Measurements from ENCODE around the gene MBNL3.
"Not testable (repeated sequence)": the region's sequence is repeated elsewhere in the genome, so short reads cannot be mapped to it uniquely, and the experiment has no call there.

Gene MBNL3

DNA sequence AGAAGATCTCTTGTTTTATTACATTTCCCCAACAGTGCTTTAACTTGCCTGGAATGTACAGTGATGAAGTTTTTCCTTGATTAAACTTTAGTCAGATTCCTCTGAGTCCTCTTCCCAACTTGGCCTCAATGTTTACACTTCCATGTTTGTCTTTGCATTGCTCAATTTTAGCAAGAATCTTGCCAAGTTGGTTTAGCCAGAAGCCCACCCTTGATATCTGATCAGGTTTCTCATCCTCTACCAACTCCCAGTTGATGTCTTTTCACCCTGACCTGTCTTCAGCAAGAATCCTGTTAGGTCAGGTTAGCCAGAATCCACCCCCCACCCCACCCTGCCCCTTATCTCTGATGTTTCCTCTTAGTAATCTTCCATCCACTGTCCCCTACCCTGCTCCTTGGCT, 120.9 kb downstream of the MBNL3 start:
- DNase-seq: no peak

DNA sequence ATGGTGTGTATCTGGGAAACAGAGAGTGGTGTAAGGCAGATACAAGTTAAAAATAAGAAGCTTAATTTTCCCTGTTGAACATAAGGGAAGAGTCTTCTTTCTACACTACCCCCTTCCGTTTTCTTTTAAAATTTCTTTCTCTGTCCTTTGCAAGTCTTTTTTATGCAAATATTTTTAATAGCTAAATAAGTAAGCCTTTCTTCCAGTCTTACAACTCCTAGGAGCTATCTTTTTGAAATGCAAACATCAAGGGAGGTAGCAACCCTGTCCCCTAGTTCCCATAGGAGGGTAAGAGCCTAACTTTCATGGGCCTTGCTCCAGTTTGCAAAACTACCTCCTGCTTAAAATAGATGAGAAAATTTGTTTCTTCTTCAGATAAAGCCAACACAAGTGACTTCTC, 121.5 kb downstream of the MBNL3 start:
- no peak for DNase-seq

DNA sequence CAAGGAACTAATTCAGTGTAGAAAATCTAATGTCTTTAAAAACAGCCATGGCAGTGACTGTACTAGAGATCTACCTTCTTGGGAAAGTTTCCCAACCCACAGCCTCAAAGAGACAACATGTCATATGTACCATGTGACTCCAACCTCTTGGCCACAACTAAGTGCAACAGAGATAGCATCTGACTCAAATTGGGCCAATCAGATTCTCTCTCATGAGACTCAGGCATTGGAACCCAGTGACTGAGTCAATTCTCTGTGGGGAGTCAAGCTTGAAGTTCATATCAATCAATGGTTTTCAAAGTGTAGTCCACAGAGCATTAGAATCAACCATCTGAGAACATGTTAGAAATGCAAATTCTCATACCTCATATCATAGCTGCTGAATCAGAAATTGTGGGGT, 123.3 kb downstream of the MBNL3 start:
- DNase-seq: no peak

DNA sequence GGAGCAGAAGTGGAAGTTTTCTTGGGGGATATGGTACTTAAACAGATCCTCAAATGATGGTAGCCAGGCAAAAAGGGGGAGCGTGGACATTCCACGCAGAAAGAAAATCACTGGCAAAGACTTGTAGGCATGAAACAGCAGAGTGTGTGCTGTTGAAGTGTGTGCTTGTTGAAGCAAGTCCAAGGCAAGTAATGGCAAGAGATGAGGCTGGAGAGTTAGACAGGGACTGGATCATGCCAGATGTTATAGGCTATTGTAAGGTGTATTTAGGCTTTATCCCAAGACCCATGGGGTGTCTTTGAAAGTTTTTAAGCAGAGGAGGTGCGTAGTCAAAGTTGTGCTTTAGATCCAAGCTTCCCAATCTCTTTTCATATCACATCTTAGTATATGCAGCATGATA, 124.5 kb downstream of the MBNL3 start:
- DNase-seq: no peak

GRCh38 chrX:132353430-132353829, 135.4 kb downstream of the MBNL3 start:
- no peak for DNase-seq

DNA sequence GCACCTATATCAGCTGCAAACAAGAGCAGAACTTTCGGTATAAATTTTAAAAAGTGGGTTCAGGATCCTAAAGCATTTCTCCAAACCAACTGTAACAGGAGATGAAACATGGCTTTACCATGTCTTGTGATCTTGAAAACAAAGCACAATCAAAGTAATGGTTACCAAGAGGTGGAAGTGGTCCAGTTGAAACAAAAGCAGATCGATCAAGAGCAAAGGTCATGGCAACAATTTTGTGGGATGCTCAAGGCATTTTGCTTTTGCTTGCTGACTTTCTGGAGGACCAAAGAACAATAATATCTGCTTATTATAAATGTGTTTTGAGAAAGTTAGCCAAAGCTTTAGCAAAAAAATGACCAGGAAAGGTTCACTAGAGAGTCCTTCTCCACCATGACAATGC, 152.7 kb downstream of the MBNL3 start:
- DNase-seq: no peak

- no peak for DNase-seq
These were observed 155.5 kb downstream of the MBNL3 start for GRCh38 chrX:132333351-132333750.

GRCh38 chrX:132331532-132331931, 157.3 kb downstream of the MBNL3 start:
- DNase-seq: no peak

DNA sequence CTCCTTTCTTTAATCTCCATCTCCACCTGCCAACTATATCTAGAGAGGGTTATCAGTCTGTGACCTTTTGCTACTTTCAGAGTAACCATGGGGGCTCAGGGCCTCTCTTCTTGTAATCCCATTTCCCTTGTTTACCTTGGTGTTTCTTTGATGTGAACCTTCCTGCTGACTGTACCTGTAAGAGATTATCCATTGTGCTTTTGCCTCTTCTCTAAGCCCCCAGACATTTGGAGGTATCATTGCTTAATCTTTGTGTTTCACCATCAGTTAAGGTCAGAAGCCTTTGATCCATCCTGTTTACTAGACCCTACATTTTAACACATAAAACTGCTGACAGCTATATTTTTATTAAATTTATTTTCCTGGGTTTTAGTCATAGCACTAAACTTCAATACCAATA, 157.8 kb downstream of the MBNL3 start:
- DNase-seq: no peak

DNA sequence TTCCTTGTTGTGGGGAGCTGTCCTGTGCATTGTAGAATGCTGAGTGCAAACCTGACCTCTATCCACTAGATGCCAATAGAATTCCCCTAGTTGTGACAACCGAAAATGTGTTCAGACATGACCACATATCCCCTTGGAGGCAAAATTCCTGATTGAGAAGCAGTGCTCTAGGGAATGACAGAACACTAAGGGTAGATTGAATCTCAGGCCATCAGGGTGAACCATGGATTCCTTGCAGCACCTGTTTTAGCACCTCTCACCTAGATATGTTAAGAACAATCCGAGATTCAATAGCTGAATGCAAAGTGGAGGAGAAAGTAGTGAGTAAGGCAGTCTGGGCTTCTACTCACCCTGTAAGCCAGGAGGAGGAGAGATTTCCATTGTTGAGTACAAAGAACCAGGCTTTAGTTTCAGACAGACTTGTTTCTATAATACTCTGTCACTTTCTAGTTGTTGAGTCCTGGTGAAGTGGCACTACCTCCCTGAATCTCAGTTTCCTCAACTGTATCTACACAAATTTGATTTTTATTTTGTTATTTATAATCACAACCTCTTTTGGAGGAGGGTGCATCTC, 158.6 kb downstream of the MBNL3 start:
- no peak for DNase-seq

GRCh38 chrX:132326960-132327359, 161.9 kb downstream of the MBNL3 start:
- DNase-seq: not testable (repeated sequence)

Data from T-helper 9 cell (primary cell).